MM.1S (cell line): Measurements from ENCODE around the gene SS18L1.

Experiments
- EZH2 ChIP-seq: fragments of 300-600 bp; sonication (generic); optimal IDR thresholded peaks from 2 replicates; pipeline ENCODE3; 2017; ENCODE audit warnings: low read depth, mild to moderate bottlenecking, antibody characterized with exemption, low read length, mixed read lengths
- EZH2phosphoT487 ChIP-seq: fragments of 300-600 bp; sonication (generic); IDR thresholded peaks from 2 replicates; pipeline ENCODE4 v1.6.1; 2018; ENCODE audit warnings: antibody characterized with exemption, low read length
- TF ChIP-seq, protein P1 (sequence below): fragments of 300-600 bp; sonication (generic); IDR thresholded peaks from 2 replicates; pipeline ENCODE4 v1.5.1; 2016; ENCODE audit warnings: antibody characterized with exemption, low read length, mixed read lengths

DNA sequence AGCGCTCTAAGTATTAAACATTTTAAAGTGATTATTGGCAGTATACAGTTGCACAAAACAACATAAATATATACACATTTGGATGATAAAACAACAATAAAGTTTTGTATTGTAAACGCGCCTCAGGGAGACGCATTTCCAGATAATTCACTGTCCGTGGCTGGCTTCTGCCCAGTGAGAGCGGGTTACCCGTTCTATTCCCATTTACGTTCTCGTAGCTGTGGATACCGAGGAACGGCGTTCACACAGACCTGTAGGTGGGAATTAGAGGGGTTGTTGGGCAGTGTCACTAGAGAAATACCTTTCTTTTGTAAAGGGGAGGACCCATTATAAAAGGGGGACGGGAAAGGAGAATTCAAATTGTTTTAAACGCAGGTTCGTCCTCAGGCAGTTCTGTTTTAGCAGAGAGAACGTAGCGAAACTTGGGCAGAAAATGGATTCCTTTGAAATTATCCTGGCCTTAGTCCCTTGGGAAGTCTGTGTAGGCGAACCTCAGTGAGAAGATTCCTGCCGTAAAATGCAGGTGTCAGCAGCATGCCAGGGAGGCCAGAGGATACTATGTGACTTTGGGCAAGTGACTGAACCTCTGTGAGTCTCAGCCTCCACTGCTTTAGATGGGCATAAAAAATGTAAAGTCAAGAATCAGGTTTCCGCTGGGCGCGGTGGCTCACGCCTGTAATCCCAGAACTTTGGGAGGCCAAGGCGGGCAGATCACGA, 40.0 kb downstream of the SS18L1 start:
- TF ChIP-seq, protein P1, sequence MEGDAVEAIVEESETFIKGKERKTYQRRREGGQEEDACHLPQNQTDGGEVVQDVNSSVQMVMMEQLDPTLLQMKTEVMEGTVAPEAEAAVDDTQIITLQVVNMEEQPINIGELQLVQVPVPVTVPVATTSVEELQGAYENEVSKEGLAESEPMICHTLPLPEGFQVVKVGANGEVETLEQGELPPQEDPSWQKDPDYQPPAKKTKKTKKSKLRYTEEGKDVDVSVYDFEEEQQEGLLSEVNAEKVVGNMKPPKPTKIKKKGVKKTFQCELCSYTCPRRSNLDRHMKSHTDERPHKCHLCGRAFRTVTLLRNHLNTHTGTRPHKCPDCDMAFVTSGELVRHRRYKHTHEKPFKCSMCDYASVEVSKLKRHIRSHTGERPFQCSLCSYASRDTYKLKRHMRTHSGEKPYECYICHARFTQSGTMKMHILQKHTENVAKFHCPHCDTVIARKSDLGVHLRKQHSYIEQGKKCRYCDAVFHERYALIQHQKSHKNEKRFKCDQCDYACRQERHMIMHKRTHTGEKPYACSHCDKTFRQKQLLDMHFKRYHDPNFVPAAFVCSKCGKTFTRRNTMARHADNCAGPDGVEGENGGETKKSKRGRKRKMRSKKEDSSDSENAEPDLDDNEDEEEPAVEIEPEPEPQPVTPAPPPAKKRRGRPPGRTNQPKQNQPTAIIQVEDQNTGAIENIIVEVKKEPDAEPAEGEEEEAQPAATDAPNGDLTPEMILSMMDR, result no peak
- no peak for TF ChIP-seq EZH2
- no peak for TF ChIP-seq EZH2phosphoT487
